ENCODE results near the gene CAB39L.

- TF ChIP-seq BHLHE40 (IDR thresholded peaks at IDR 0.05; ENCODE audit: low read depth, low read length) (no peak), BCL3 (IDR thresholded peaks at IDR 0.05) (no peak), POLR2A (IDR thresholded peaks at IDR 0.05; ENCODE audit: low read length) (no peak), CTCF (IDR thresholded peaks at IDR 0.05) (no peak), USF2 (IDR thresholded peaks at IDR 0.05) (no peak), RFX5 (IDR thresholded peaks at IDR 0.05) (no peak), SREBF2 (IDR thresholded peaks at IDR 0.05) (no peak), CEBPB (IDR thresholded peaks at IDR 0.05) (no peak), REST (IDR thresholded peaks at IDR 0.05) (no peak), HDAC2 (IDR thresholded peaks at IDR 0.05) (no peak)
These were observed 117.5 kb downstream of the CAB39L start for GRCh38 chr13:49326222-49326917.
